ENCODE data around the gene NFATC2.

NFATC2 gene

DNA sequence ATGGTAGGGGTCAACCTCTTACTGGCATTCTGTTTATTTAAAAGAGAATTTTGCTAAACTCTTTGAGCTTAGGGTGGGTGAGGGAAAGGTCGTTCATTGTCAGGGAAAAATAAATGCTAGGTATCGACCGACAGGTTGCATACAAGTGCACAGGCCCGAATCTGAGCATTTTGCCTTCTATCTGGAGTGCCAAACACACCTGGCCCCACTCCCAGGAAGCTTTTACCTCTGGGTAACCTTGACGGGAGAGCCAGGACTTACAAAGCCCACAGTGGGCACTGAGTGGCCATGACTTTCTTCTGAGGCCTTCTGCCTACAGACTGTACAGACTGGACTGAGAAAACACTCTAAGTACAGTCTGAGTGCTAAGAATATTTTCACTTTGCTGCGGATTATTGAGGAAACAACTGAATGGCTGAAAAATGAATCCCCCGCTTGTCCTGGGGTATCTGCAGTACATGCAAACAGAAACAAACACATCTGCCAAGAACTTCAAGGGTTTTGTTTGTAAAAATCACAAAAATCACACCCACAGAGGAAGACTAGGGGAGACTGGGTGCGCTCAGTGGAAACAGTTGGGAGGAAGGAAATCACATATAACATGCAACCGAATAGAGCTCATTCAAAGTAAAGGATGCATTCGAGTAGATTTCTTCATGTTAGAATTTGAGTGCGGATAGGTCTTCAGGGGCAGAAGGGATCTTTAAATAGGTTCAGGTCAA lies 152.8 kb downstream of the NFATC2 start:
- no peak for DNase-seq (ENCODE audit: low read depth)

DNA sequence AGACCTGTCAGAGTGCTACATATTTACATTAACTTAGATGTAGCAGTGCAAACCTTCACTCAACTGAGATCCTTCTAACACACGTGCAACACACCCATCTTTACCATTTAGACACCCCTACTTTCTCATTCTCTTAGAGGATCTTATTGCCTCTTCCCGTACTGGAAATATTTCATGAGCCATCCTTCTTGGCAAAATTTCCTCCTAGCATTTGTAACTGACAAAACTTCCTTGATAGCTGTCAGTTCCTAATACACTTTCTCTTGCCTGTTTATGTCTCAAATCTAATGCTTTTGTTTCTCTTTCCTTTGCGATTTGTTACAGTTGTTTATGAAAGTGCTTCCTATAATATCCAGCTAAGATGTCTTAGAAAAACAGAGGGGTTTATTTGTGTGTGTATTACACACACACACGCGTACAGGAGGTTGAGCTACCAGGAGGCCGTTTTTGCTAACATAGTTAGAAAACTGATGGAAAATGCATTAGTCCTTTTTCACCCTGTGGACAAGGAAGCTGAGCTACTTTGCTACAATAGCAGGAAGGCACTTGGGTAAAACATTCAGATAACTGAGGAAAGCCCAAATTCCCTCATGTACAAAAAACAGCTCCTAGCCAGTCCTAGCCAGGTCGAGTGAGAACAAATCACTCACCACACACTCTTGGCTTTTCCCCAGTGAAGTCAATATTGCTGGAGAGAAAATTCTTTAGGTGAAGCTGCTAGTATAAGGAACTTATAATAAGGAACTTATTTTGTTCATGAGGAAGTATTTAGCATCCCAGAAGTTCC lies 153.6 kb downstream of the NFATC2 start:
- no peak for DNase-seq (ENCODE audit: low read depth)

DNA sequence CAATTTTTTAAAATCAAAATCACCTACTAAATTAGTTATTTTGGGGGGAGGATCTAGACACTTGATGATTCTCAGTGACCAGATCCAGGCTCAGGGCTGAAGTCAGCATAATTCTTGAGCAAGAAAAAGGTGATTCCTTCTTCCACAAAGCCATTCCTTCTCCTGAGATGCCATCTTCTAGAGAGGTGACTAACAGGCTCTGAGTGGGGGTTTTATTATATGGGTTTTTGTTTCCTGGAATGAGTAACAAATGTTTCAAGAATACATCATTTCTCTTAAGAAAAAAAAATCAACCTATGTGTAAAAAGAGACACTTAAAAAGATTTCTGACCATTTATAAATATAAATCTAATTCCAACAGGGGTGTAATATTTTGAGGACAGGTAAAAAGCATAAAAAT lies 154.3 kb downstream of the NFATC2 start:
- DNase-seq (ENCODE audit: low read depth) = no peak

DNA sequence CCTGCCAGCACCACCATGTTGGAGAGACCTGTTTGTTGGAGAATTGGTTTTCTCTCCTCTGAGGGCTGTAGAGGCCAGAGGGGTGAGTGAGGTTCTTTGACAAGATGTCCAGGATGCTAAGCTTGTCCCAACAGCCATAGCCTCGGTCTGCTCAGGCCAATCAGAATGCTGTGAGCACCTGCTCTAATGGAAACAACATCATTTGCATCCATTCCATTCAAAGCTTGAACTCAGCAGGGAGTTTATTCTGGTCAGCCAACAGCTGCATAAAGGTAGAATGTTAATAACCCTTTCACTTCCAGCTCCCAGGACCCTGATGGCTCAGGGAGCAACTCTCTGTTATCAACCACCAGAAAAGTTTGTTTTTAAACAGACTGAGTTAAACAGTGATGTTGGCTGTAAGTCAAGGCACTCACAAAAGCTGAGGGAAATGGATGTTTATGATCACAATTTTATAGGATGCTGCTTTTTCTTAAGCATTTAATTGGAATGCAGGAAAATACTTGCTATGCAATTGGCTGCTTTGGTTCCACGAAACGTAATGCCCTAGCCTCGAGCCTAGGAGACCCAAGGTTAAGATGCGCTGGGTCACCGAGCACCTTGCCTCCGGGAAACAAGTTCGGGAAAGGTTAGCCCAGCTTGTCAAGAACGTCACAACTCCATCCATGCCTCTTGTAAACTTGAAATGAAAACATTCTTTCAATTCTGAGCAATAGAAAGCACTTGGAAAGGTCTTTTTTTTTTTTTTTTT lies 155.2 kb downstream of the NFATC2 start:
- no peak for DNase-seq (ENCODE audit: low read depth)

DNA sequence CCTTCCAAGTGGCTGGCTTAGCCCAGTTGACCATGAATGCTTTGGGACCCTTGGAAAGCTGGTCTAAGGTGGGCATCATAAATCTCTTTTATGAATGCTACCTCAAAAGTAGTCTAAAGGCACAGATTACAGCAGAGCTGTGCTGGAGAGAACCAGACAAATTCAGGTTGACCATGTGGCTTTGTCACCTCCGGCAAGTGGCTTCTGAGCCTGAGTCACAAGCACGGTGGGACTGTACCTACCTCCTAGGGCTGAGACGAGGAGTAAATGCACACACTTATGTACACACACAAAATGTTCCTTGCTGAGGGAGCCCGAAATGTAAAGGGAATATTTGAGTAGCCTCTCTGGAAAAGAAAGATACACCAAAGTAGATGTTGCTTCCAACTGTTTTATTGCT lies 155.9 kb downstream of the NFATC2 start:
- no peak for DNase-seq (ENCODE audit: low read depth)

DNA sequence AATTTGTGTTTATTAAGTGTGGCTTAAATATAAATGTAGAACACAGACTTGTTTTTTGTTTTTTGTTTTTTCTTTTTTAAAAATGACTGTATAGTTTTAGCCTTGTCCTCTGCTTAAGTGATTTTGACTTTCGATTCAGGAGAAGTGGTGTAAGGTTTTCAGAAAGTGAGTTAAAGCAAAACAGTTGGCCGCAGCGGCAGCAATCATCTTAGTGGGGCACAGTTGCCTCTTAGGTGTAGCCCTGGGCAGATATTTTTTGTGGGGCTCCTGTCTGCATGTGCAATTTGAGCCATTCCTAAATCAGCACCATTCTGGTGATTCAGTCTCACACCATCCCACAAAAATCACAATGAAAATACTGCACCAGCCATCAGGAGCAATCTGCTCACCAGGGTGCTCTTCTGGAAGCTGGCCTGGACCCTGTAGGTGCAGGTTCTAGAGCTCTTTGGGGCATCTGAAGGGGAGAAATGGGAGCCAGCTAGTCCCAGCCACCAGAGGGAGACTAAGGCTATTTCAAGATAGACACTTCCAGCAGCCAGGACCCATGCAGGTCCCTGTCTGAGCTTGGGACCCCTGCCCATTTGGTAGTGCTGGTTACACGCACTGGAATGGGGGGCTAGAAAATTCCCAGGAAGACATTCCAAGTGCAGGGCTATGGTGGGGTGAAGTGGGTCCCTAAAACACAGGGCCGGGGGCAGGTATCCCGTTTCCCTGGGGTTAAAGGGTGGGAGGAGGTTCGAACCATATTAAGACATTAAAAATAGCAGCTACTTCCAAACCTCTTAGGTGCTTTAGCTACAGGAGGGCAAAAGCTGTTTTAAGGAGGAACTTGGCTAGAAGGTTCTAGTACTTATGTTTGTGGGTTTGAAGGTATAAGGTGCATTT lies 156.6 kb downstream of the NFATC2 start:
- no peak for DNase-seq (ENCODE audit: low read depth)

DNA sequence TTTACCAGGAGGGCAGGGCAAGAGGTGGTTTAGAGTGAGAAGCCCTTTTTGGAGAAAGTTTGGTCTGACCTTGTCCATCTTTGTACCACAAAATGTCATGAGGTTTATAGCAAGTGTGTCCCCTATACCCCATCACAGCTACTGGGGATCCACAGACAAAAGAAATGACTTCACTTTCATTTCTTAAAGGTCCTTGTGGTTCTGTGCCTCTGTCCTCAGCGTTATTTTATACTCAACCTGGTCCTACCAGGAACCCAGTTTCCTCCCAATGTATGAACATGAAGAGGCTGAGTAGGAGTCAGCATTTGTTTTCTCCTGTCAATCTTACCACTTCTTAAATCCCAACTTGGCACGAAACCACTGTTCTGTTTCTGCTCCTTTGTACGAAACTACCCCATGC lies 157.6 kb downstream of the NFATC2 start:
- DNase-seq (ENCODE audit: low read depth) = no peak

DNA sequence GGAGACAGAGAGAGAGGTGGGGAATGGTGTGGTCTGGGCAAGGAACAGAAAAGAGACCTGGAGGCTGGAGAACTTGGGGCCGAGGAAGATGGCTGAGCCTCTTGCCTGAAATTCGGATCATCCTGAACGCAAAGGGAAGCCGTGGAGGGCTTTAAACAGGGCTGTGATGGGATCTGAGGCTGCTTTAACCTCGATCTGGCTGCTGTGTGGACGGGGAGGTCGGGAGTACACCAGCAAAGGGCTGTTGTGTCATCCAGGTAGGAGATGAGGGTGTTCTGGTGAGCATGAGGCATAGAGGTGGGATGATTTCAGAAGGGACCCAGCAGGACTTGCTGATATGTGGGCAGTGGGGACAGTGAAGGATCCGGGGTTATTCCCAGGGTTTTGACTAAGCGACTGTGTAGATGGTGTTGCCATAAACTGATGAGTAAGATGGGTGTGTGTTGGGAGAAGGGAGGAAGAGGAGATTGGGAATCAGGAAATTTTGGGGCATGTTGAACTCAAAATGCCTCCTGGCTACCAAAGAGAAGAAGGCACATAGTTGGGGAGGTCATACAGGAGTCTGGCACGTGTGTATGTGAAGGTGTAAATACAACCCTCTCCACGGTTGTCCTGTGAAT lies 158.5 kb downstream of the NFATC2 start:
- no peak for DNase-seq (ENCODE audit: low read depth)

DNA sequence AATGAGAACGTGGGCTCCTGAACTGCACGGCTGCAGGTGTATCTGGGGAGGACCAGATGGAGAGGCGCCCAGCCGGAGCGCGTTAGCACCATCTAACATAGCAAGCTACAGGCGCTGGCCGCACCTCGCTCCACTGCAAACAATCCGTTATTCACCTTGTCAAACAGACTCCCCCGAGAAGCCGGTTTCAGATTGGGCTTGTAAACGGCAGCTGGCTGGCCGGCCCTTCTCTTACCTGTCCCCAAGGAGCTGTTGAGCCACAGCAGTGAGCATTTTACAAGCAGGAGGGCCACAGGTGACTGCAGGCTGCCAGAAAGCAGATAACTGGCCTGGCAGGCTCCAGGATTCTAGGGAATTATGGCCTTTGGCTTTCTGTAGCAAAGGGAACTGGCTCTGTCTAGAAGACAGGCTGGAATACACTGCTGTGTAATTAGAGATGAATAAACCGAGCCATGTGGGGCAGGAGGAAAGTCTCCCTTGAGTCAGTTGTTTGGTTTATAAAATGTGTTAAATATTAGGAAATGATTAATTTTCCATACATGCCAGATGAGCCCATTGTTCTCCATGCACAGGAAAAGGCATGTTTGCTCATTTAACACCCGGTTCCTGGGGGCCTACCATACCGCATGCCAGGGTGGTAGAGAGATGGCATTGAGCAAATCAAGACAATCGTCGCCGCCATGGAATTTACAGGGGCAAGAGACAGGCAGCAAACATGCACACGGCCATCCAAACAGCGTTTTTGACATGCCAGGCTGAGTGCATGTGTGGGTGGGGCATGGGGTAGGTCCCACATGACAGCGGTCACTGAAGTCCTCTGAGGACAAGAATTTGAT lies 159.3 kb downstream of the NFATC2 start:
- no peak for DNase-seq (ENCODE audit: low read depth)

DNA sequence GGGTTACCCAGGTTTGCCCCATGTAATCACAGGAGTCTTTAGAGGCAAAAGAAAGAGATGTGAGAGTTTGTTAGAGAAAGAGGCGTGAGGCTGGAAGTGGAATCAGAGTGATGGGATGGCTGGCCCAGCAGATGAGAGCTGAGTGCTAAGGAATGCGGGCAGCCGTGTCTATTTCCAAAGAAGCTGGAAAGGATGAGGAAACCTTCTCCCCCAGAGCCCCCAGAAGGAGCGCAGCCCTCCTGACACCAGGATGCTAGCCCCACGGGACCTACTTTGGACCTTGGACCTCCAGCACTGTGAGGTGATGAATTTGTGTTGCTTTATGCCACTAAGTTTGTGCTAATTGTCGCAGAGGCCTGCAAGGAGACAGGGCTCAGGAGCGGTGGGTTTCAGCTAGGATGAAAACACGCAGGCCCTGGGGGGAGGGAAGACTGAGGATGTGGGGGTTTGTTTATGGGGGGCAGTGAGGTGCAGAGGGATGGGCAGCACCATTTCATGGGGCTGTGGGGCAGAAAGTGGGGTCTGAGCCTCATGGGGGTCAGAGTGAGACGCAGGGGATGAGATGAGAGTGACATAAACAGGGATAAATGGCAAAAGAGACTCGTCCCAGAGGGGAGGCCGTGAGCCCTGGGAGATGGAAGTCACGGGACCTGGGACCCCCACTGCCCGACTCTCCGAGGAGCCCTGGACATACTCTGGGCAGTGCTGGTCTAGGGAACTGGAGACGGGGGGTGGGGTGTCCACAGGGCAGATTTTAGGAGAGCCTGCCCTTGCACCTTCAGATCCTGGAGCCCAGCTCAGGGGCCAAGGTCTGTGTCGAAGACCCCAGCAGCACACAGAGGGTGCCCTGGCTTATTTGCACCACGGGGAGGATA lies 160.2 kb downstream of the NFATC2 start:
- no peak for DNase-seq (ENCODE audit: low read depth)

DNA sequence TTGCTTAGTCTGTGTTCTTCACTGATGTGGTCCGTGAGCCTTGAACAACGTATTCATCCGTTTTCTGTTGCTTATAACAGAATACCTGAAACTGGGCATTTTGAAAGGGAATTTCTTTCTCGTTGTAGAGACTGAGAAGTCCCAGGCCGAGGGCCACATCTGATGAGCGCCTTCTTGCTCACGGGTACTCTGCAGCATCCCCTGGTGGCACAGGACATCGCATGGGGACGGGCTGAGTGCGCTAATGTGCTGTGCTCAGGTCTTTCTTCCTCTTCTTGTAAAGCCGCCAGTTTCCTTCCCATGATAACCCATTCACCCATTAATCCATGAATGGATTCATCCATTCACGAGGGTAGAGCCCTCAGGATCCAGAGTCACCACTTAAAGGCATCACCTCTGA lies 161.0 kb downstream of the NFATC2 start:
- DNase-seq (ENCODE audit: low read depth) = no peak

DNA sequence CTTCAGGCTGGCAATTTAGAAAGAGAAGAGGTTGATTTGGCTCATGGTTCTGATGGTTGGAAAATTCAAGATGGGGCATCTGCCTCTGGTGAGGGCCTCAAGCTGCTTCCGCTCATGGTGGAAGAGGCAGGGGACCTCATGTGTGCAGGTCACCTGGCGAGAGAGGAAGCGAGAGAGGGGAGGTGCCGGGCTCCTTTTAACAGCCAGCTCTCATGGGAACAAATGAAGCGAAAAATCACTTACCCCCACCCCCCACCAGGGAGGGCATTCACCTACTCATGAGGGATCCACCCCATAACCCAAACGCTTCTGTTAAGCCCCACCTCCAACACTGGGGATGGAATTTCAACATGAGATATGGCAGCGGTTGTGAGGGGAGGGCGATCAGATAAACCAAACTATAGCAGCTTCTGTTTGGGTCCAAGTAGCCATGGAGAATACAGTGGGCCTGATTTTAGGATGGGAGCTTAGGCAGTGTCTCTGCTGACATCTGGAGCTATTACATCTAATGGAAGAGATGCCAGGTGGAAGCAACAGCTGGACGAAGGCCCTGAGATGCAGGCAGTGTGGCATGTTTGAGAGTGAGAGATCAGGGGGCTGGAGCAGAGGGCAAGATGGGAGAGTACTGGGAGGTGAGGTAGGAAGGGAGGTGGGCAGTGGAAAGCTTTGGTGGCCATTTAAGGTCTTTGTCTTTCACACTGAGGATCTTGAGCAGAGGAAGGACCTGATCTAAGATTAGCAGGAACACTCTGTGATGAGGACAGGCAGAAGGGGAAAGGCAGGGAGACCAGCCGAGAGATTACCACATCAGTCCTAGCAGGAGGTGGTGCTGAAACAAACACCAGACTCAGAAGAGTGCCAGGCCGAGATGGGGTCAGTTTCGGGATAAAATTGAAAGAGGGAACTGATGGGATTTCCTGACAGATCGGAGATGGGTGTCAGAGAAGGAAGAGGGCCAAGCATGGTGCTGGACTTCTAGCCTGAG lies 161.8 kb downstream of the NFATC2 start:
- DNase-seq (ENCODE audit: low read depth) = no peak

DNA sequence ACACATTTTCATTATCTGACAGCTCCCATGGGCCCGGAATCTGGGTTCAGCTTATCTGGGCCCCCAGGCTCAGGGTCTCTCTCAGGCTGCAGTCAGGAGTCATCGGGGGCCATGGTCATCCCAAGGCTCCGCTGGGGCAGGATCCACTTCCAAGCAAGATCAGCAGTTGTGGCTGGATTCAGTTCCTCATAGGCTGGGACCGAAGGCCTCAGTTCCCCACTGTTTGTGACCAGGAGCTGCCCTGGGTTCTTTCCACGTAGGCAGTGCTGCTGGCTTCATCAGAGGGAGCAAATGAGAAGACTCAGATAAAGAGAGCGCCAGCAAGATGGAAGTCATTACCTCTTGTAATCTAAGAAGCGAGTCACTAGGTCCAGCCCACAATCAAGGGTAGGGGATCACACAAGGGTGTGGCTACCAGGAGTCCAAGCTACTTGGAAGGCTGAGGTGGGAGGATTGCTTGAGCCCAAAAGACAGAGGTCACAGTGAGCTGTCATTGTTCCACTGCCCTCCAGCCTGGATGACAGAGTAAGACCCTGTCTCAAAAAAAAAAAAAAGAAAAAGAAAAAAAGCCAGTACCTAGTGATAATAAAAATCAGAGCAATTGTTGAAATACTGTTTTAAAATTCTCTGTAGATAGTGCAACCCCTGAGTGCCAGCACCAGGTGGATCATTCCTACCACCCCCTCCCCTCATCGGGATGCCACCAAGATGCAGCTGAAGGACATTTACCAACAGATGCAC lies 162.7 kb downstream of the NFATC2 start:
- DNase-seq (ENCODE audit: low read depth) = no peak

DNA sequence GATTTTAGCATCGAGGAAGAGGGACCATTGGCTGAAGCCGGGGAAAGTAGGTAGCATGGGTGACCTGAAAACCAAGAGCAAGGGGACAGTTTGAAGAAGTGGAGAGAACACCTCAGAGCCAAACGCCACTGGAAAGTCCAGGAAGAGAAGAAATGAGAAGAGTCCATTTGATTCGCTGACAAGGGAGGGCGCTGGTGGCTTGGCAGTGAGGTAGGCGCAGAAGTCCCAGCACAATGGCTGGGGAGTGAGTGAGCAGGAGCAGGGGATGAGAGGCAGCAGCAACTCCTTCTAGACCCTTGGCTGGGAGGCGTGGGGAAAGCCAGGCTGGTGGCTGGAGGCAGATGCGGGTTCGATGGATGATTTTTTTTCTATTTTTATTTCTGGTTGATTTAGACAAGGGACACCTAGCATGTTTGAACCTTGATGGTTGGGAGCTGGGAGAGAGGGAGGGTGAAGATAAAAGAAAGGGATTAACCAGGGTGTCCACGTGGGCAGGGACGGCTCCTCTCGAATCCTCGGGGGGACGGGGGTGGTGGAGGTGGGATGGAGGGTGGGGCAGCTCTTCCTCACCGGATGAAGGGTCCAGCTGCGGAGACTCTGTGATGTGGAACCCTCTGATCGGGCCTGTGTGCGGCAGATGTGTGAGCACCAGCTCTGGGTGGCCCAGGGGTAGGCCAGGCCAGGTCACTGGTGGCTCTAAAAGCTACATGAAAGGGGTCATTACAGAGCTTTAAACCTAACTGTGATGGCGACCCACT lies 164.2 kb downstream of the NFATC2 start:
- DNase-seq (ENCODE audit: low read depth) = no peak

DNA sequence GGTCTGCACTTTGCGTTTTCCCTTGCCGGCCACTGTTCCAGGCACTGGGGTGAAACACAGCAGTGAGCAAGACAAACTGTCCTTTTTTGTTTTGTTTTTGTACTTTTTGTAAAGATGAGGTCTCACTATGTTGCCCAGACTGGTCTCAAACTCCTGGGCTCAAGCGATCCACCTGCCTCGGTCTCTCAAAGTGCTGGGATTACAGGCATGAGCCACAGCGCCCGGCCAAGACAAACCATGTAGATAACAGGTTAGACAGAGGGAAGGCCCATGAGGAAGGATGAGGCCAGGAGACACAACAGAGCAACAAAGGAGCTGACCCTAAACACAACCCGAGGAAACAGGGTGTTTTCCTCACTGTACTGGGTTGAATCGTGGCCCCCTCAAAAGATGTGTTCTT lies 165.4 kb downstream of the NFATC2 start:
- DNase-seq (ENCODE audit: low read depth) = no peak

DNA sequence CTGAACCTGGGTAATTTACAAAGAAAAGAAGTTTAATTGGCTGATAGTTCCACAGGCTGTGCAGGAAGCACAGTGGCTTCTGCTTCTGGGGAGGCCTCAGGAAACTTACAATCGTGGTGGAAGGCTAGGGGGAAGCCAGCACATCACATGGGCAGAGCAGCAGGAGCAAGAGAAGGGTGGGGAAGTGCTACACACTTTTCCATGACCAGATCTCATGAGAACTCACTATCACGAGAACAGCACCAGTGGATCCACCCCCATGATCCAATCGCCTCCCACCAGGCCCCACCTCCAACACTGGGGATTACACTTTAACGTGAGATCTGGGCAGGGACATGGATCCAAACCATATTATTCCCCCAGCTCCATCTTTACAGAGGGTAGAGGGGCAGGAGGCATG lies 166.4 kb downstream of the NFATC2 start:
- no peak for DNase-seq (ENCODE audit: low read depth)

DNA sequence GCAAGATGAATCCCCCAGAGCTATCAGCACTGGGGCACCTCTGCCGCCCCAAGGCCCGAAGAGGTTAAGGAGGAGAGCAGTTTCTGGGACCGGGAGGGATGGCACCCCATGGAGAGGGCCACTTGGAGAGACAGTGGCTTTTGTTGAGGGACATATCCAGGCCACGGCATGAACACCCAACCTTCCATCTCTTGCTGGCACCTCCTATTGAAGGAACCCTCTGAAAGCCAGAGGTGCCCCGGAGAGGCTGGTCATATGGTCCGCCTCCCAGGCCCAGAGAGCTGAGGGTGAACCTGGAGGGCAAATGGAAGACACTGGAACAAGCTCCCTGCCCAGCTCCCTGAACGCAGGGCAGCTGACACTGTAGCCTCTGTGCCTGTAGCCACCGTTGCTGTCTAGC lies 167.0 kb downstream of the NFATC2 start:
- DNase-seq (ENCODE audit: low read depth) = no peak
